NB4 (cell line): ENCODE data around the gene COG5.

Experiments used
- CTCF ChIP-seq: IDR thresholded peaks from one replicate; pipeline ENCODE4 v1.5.1; 2012; ENCODE audit warnings: low read depth, low read length
- MAX ChIP-seq: IDR thresholded peaks from 2 replicates; pipeline ENCODE4 v1.6.1; 2011; ENCODE audit warnings: low read depth, low read length
- POLR2A ChIP-seq: IDR thresholded peaks from 2 replicates; pipeline ENCODE4 v1.6.1; 2011; ENCODE audit warnings: mild to moderate bottlenecking; ENCODE audit not compliant: insufficient read length; ENCODE audit errors: extremely low read depth

GRCh38 chr7:107591421-107591820, 27.7 kb upstream of the COG5 start:
- TF ChIP-seq CTCF (no peak), MAX (no peak), POLR2A (no peak)
